Right lobe of liver (tissue), 6 donors: ENCODE data around the gene CTSZ. TPM values are rescaled to one million over a fixed set of nuclear protein-coding genes. Genes with fewer than 3 reads are reported as not detected.

Experiments
- ATAC-seq, 4 donors: fragments of 200-7000 bp; cut with Tn5 transposase; one replicate each; pipeline ENCODE4 v1.9.1; 2020; ENCODE audit warnings: mild to moderate bottlenecking in 4 of 4, moderate library complexity in 4 of 4
- DNase-seq, 3 donors: peaks; one replicate each; pipeline ENCODE4 v3.0.0-alpha.2; 2020
- H3K27ac ChIP-seq, 3 donors: fragments of 200-600 bp; one replicate each; pipeline ENCODE4 v1.8.0; 2022
- H3K27me3 ChIP-seq, 2 donors: fragments of 200-600 bp; one replicate each; pipeline ENCODE4 v1.8.0; 2022
- H3K36me3 ChIP-seq, 4 donors: fragments of 200-600 bp; sonication (generic) in 1 of 4; one replicate each; pipeline versions ENCODE4 v1.5.1 to v1.8.0; 2017 to 2022; ENCODE audit warnings: control low read depth in 1 of 4
- H3K4me1 ChIP-seq, 4 donors: fragments of 200-600 bp; sonication (generic) in 1 of 4; one replicate each; pipeline versions ENCODE4 v1.5.1 to v1.8.0; 2017 to 2022; ENCODE audit warnings: control low read depth in 1 of 4
- H3K4me3 ChIP-seq, 3 donors: fragments of 200-600 bp; one replicate each; pipeline ENCODE4 v1.8.0; 2022
- H3K9me3 ChIP-seq, 4 donors: fragments of 200-600 bp; sonication (generic) in 1 of 4; one replicate each; pipeline versions ENCODE4 v1.5.1 to v1.8.0; 2017 to 2022; ENCODE audit warnings: control low read depth in 1 of 4
- POLR2A ChIP-seq: fragments of 450-650 bp; IDR thresholded peaks from one replicate; pipeline ENCODE4 v1.6.1; 2017; ENCODE audit warnings: antibody characterized with exemption, mild to moderate bottlenecking
- WGBS: methylation state at CpG from one replicate; pipeline ENCODE4 v1.1.6; 2018; ENCODE audit warnings: low coverage, low lambda C conversion rate; ENCODE audit not compliant: insufficient coverage; ENCODE audit errors: missing lambda C conversion rate; 5-methylcytosine and 5-hydroxymethylcytosine counted together
- intact Hi-C, 2 donors: fragments of 100-400 bp; cut with DNase I; formaldehyde crosslinking; loops; one replicate each; pipeline versions ENCODE4 v1.11.2 to v1.14.1; 2022
- total RNA-seq, 6 experiments: library from RNA; depleted of rRNA in 2 of 6; stranded (reverse); fragments of >200 nt in 2 of 6; fragmentation: NEBNext Ultra II Directional in 3 of 6; extraction: Animal tissue kit (Norgen Biotek cat#: 25700) in 3 of 6; gene quantifications; one replicate each; pipeline versions ENCODE4 v1.1.0 to v1.2.4, GENCODE V29; 2016 to 2023
- TF ChIP-seq, protein P1 (sequence below), 4 donors: fragments of 200-600 bp in 3 of 4; fragments of 450-650 bp in 1 of 4; IDR thresholded peaks; one replicate each; pipeline versions ENCODE4 v1.5.1 to v1.8.0; 2016 to 2022; ENCODE audit warnings: antibody characterized with exemption in 4 of 4, mild to moderate bottlenecking in 2 of 4
- donor health status: DM: no; HTN: yes; CAD: no.
- donor health status: DM: no; HTN: no; CAD: no.
- donor health status: DM: no; HTN: no; CAD: no.
- donor health status: DM: no; HTN: yes; CAD: no.
- donor health status: DM: no; HTN: yes; CAD: no.

CTSZ gene
- total RNA-seq, 6 experiments from 2014 or later, result 198 to 296 (median 222) TPM

DNA sequence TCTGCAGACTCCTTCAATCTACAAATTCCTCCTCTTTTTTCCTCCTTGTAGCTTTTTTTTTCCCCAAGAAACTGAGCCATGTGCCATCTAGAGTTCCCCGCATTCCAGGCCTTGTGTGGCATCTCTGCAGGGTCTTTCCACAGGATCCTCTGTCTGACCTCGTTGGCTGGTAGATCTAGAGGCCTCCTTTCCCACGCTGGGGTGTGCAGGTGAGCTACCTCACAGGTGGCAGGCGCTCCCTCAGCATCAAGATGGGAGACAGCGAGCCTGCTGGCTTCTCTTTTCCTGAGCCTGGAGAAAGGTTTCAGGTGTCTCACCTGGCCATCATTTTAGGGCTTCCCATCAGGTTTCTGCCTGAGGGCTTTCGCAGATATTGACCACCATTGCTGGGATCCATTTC is 35.6 kb downstream of the CTSZ start:
- Histone ChIP-seq H3K27ac (no peak overlapping the region), H3K4me3 (no peak overlapping the region), H3K27me3 (no peaks in the 10 kb centered on the region), H3K9me3 (peaks cover 0 to 3% (median 0%) of the 10 kb centered on the region in 4 donors), H3K4me1 (no peaks in the 10 kb centered on the region), H3K36me3 (no peaks in the 10 kb centered on the region)
- intact Hi-C loops, result no loop called here
- DNase-seq (no peak), ATAC-seq (no peak)
- no peak for TF ChIP-seq POLR2A
- TF ChIP-seq, protein P1, sequence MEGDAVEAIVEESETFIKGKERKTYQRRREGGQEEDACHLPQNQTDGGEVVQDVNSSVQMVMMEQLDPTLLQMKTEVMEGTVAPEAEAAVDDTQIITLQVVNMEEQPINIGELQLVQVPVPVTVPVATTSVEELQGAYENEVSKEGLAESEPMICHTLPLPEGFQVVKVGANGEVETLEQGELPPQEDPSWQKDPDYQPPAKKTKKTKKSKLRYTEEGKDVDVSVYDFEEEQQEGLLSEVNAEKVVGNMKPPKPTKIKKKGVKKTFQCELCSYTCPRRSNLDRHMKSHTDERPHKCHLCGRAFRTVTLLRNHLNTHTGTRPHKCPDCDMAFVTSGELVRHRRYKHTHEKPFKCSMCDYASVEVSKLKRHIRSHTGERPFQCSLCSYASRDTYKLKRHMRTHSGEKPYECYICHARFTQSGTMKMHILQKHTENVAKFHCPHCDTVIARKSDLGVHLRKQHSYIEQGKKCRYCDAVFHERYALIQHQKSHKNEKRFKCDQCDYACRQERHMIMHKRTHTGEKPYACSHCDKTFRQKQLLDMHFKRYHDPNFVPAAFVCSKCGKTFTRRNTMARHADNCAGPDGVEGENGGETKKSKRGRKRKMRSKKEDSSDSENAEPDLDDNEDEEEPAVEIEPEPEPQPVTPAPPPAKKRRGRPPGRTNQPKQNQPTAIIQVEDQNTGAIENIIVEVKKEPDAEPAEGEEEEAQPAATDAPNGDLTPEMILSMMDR (IDR thresholded peaks at IDR 0.05), result no peak
- 67% methylated on average over 5 of the region's 6 CpGs for WGBS

DNA sequence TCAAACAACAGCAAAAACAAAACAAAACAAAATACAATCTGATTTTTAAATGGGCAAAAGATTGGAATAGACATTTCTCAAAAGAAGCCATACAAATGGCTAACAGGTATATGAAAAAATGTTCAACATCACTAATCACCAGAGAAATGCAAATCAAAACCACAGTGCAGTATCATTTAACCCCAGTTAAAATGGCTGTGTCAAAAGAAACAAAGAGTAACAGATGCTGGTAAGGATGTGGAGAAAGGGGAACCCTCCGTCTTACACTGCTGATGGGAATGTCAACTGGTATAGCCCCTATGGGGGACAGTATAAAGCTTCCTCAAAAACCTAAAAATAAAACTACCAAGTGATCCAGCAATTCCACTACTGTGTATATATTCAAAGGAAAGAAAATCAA is 36.9 kb downstream of the CTSZ start:
- Histone ChIP-seq H3K27ac (no peak overlapping the region), H3K9me3 (no peaks in the 10 kb centered on the region), H3K36me3 (no peaks in the 10 kb centered on the region), H3K4me1 (no peaks in the 10 kb centered on the region), H3K4me3 (no peak overlapping the region), H3K27me3 (no peaks in the 10 kb centered on the region)
- no peak for ATAC-seq
- WGBS, result 44% methylated on average over 1 of the region's 1 CpG
- TF ChIP-seq, protein P1 (IDR thresholded peaks at IDR 0.05), result no peak
- intact Hi-C loops, result no loop called here
- no peak for DNase-seq

DNA sequence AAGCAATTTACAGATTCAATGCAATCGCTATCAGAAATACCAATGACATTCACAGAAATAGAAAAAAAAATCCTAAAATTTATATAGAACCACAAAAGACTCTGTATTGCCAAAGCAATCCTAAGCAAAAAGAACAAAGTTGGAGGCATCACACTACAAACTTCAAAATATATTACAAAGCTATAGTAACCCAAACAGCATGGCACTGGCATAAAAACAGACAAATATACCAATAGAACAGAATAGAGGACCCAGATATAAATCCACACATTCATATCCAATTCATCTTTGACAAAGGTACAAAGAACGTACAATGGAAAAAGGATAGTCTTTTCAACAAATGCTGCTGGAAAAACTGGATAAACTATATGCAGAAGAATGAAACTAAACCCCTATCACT is 37.6 kb downstream of the CTSZ start:
- WGBS, result 50% methylated on average over 2 of the region's 2 CpGs
- no peaks in the 10 kb centered on the region for H3K36me3 ChIP-seq

DNA sequence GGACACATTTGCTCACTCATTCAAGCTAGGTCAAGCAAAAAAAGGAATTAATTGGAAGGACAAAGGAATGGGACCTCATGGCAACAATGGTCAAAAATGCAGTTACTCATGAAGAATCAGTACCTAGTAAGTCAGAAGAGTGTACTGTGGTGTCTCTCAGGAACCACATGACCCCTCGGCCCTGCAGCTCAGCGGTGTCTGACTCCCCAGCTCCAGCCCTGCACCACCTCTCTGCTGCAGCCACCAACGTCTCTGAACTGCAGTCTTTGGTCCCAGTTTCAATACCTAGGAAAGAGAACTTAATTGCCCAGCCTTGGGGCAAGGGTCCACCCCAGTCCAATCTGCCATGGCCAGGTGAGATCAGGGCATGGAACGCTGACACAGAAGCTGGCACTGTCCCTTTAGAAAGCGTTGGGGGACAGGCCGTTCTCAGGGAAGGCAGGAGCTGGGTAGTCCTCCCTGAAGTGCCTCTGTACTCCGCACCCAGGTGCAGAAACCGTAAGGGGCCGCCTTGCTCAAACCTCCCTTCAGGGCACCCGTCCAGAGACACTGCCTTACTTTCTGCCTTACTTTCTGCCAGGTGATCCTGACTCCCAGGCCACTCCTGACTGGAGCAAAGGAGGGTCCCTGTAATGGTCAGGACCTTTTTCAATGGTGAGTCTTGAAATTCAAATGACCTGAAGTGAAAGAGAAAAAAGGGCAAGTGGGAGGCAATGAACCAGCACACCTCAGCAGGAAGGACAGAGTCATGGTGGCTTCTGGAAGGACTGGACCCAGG is 39.2 kb downstream of the CTSZ start:
- H3K36me3 ChIP-seq, result no peaks in the 10 kb centered on the region
- no peaks in the 10 kb centered on the region for H3K4me1 ChIP-seq
- intact Hi-C loops, result no loop called here
- no peaks in the 10 kb centered on the region for H3K9me3 ChIP-seq
- 0% methylated on average over 1 of the region's 10 CpGs for WGBS
- H3K27ac ChIP-seq, result no peak overlapping the region
- no peaks in the 10 kb centered on the region for H3K27me3 ChIP-seq
- no peak for TF ChIP-seq POLR2A
- TF ChIP-seq, protein P1 (IDR thresholded peaks at IDR 0.05), result no peak
- no peak for DNase-seq
- no peak overlapping the region for H3K4me3 ChIP-seq
- ATAC-seq, result no peak

More for the DNA sequence above, 37.6 kb downstream of the CTSZ start:
- intact Hi-C loops, result no loop called here
- H3K4me3 ChIP-seq, result no peak overlapping the region
- no peak overlapping the region for H3K27ac ChIP-seq
- no peak for TF ChIP-seq POLR2A
- TF ChIP-seq, protein P1 (IDR thresholded peaks at IDR 0.05), result no peak
- DNase-seq (no peak), ATAC-seq (no peak)
- H3K9me3 ChIP-seq, result no peaks in the 10 kb centered on the region
- H3K4me1 ChIP-seq, result no peaks in the 10 kb centered on the region
- H3K27me3 ChIP-seq, result no peaks in the 10 kb centered on the region
